DND-41 (cell line): Measurements from ENCODE around the gene THYN1.

ENCODE experiments used
- ATAC-seq: fragments of 200-7000 bp; cut with Tn5 transposase; 3 replicates; pipeline ENCODE4 v1.9.1; 2021; ENCODE audit warnings: low read depth; ENCODE audit not compliant: insufficient read depth
- DNase-seq: peaks from one replicate; pipeline ENCODE4 v3.0.0-alpha.2; 2020
- H2AFZ ChIP-seq: 2 replicates; pipeline ENCODE4 v1.6.0; 2012; ENCODE audit warnings: low read depth, low read length
- H3K27ac ChIP-seq: 2 replicates; pipeline ENCODE4 v1.5.1; 2012; ENCODE audit warnings: low read length, inconsistent platforms
- H3K27me3 ChIP-seq: fragments of 200-600 bp; sonication (generic); 2 replicates; pipeline ENCODE4 v1.6.0; 2012; ENCODE audit warnings: low read length, mild to moderate bottlenecking, inconsistent platforms; ENCODE audit not compliant: insufficient read depth, poor library complexity
- H3K36me3 ChIP-seq: 2 replicates; pipeline ENCODE4 v1.5.1; 2012; ENCODE audit warnings: low read length, inconsistent platforms; ENCODE audit not compliant: insufficient read depth
- H3K4me1 ChIP-seq: 2 replicates; pipeline ENCODE4 v1.5.1; 2012; ENCODE audit warnings: mild to moderate bottlenecking, low read length; ENCODE audit not compliant: insufficient read depth
- H3K4me2 ChIP-seq: 2 replicates; pipeline ENCODE4 v1.6.0; 2012; ENCODE audit warnings: mild to moderate bottlenecking, moderate library complexity, low read length, inconsistent platforms; ENCODE audit not compliant: insufficient read depth
- H3K4me3 ChIP-seq, 2 experiments: fragments of 200-600 bp in 1 of 2; shearing (Covaris generic) in 1 of 2; 2 replicates each; pipeline ENCODE4 v1.5.1; 2012 to 2016; ENCODE audit warnings: inconsistent platforms in 2 of 2, low read length in 2 of 2, mild to moderate bottlenecking in 2 of 2, low read depth in 1 of 2, moderate library complexity in 1 of 2
- H3K79me2 ChIP-seq: 2 replicates; pipeline ENCODE4 v1.6.0; 2012; ENCODE audit warnings: low read length, inconsistent platforms; ENCODE audit not compliant: insufficient read depth
- H3K9ac ChIP-seq: 2 replicates; pipeline ENCODE4 v1.6.0; 2012; ENCODE audit warnings: low read depth, mild to moderate bottlenecking, inconsistent platforms, low read length, moderate library complexity
- H3K9me3 ChIP-seq: 2 replicates; pipeline ENCODE4 v1.5.1; 2012; ENCODE audit warnings: low read length, moderate library complexity, mild to moderate bottlenecking, inconsistent platforms; ENCODE audit not compliant: insufficient read depth, severe bottlenecking
- H4K20me1 ChIP-seq: 2 replicates; pipeline ENCODE4 v1.6.0; 2012; ENCODE audit warnings: low read length; ENCODE audit not compliant: insufficient read depth
- CTCF ChIP-seq: IDR thresholded peaks from 2 replicates; pipeline ENCODE4 v1.5.1; 2012; ENCODE audit warnings: borderline replicate concordance, low read length, moderate library complexity, mild to moderate bottlenecking; ENCODE audit not compliant: poor library complexity, severe bottlenecking; ENCODE audit errors: extremely low read depth
- EZH2 ChIP-seq: IDR thresholded peaks from 3 replicates; pipeline ENCODE4 v1.6.1; 2012; ENCODE audit warnings: borderline replicate concordance, low read depth, mild to moderate bottlenecking, moderate library complexity, low read length, inconsistent platforms; ENCODE audit not compliant: severe bottlenecking

Gene THYN1

DNA sequence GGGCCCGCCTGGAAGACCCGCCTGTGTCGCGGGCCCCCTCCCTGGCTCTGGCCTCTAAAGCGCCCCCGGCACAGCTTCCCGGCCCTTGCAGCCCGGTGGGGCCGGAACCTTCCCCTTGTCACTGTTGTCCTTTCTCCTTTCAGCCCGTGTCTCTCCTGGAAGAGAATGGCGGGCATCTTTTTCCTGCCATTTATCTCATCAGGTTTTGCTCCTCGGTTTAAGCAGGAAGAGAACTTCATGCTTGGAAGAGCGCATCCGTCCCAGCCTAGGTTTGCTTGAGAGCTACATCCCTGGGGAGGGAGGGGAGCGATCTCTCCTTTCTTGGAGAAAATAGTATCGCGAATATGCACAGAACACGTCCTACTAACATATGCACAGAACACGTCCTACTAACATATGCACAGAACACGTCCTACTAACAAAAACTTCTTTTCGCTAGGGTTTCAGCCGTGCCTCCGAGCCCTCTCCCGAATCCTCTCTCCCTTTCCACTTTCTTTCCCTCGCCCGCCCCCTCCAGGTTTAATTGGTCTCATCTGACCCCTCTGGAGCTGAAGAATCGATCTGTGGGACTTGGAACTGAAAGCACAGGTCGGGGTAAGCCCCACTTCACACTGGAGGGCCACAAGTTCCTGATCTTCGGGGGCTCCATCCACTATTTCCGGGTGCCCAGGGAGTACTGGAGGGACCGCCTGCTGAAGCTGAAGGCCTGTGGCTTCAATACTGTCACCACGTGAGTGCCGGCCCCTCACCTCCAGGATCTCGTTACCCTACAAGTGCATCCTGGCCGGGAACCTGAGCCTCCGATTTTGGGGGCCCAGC, 24.2 kb upstream of the THYN1 start:
- H3K79me2 ChIP-seq: peaks cover 34% of the 10 kb centered on the region
- no peaks in the 10 kb centered on the region for H3K36me3 ChIP-seq
- DNase-seq (peak; percentile 3), ATAC-seq (no peak)
- H3K4me2 ChIP-seq: no peak overlapping the region
- no peaks in the 10 kb centered on the region for H3K27me3 ChIP-seq
- TF ChIP-seq CTCF (no peak), EZH2 (no peak)
- H3K4me3 ChIP-seq: no peak overlapping the region
- no peak overlapping the region for H2AFZ ChIP-seq
- H4K20me1 ChIP-seq: no peaks in the 10 kb centered on the region
- H3K9ac ChIP-seq: no peak overlapping the region
- H3K27ac ChIP-seq: no peak overlapping the region
- no peaks in the 10 kb centered on the region for H3K9me3 ChIP-seq
- H3K4me1 ChIP-seq: peaks cover 36% of the 10 kb centered on the region

DNA sequence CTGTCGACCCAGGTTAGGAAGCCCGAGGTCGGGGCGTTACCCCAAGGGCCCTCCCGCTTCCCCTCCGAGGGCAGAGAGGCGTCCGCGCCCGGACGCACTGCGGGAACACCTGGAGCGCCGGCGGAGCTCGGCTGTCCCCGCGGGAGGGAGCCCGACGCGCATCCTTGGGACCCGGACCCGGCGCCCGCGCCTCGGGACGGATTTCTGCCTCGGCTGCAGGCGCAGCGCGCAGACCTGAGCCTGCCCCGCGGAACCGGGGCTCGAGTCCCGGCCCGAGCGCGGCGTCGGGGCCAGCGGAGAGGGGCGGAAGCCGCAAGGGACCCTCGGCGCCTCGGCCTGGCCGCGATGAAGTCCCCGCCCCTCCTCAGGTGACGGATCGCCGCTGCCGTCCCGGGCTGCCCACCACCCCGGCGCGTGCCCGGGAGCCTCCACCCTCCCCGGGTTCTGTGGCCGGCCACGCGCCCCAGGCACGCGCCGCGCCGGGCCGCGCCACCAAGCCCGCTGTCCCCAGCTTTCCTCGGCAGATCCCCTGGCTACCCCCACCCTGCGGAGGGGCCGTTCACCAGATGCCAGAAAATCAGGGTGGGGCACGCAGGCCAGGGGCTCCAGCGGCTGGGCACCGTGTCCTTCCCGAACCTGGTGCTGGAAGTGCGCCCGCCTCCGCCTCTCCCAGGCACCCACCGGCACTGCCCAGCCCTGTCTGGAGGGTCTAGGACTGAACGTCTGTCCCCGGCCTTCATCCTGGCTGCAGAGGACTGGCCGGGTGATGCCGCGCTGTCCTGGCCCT, 23.4 kb upstream of the THYN1 start:
- DNase-seq: peak; percentile 4
- Histone ChIP-seq H3K9me3 (no peaks in the 10 kb centered on the region), H3K4me1 (peaks cover 44% of the 10 kb centered on the region), H3K27me3 (no peaks in the 10 kb centered on the region), H3K4me2 (peak overlapping the region; percentile 92), H3K4me3 (peak overlapping the region in 1 of 2 experiments; percentile 74; a peak in 2 of 4 replicates), H3K79me2 (peaks cover 42% of the 10 kb centered on the region), H2AFZ (peak overlapping the region; percentile 86), H3K36me3 (no peaks in the 10 kb centered on the region), H4K20me1 (no peaks in the 10 kb centered on the region), H3K27ac (peak overlapping the region; percentile 88; the same call in 1 of the 2 replicates), H3K9ac (peak overlapping the region; percentile 72)
- no peak for TF ChIP-seq CTCF
- TF ChIP-seq EZH2: no peak
- no peak for ATAC-seq

DNA sequence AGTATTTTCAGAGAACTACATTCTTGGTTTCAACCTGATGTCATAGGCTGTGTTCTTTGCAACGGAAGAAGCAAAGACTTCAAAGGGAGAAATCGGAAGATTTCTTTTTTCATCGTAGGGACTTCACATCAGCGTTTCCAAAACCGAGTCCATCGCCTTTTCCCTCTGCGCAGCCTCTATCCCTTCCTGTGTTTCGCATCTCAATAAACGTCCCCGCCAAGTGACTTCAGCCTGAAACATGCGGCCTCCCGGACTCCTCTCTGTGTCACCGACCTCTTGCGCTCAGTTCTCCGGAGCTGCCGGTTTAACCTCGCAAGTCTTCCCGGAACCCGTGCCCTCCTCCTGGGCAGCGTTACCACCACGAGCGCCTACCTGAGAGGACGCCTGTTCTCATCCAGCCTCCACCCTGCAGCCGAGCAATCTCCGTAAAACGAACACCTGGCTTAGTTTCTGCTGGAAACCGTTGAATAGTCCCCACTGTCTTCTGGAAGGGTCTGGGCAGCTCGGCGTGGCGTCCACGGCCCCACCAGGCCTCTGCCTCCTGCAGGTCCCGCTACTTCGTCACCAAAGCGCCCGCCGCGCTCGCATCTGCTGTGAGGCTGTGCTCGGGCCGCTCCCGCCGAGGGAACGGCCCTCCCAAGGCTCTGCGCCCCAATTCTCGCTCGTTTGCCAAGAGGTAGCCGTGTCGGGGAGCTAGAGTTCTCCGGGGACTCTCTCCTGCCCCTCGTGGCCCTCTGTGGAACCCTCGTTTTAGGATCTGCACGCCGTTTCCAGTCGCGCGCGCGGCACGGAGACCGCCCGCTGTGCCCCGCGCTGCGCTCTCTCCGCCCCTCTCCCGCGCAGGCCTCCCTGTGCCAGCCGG, 22.6 kb upstream of the THYN1 start, which contains the start of gene GLB1L3:
TSS of gene GLB1L3 (plus strand) at position 846 of the 862 bp plus-strand sequence. CDS start 362 bp downstream, outside the sequence.
- Histone ChIP-seq H3K4me2 (peak within 1 kb of the TSS; percentile 92), H3K9ac (peak within 1 kb of the TSS; percentile 72), H2AFZ (peak within 1 kb of the TSS; percentile 86), H3K4me1 (peaks cover 52% of the 10 kb centered on the region), H3K27ac (peak within 1 kb of the TSS; percentile 88), H3K79me2 (peaks cover 48% of the 10 kb centered on the region), H3K9me3 (no peaks in the 10 kb centered on the region), H3K27me3 (no peaks in the 10 kb centered on the region), H3K36me3 (no peaks in the 10 kb centered on the region), H3K4me3 (peak within 1 kb of the TSS; percentile 67 to 74), H4K20me1 (no peaks in the 10 kb centered on the region)
- peak; percentile 86 for ATAC-seq
- peak; percentile 44 for TF ChIP-seq EZH2
- TF ChIP-seq CTCF: peak; percentile 70
- peak; percentile 83 for DNase-seq
